K562 (cell line): Measurements from ENCODE around the gene RANBP3. TPM values are rescaled to one million over a fixed set of nuclear protein-coding genes. Genes with fewer than 3 reads are reported as not detected.

Experiments
- ARID3A ChIP-seq: IDR thresholded peaks from 2 replicates; pipeline ENCODE4 v1.6.1; 2012; ENCODE audit warnings: low read depth, low read length, improper control_type of control experiment, borderline replicate concordance
- CSDE1 ChIP-seq, 2 experiments: fragments of 450-650 bp; IDR thresholded peaks; 2 replicates each; pipeline ENCODE4 v1.6.1; 2016; ENCODE audit warnings: mild to moderate bottlenecking in 1 of 2
- E2F3 ChIP-seq: fragments of 250-450 bp; sonication (Bioruptor Pico); IDR thresholded peaks from 2 replicates; pipeline ENCODE4 v1.4.0; 2020; ENCODE audit warnings: mild to moderate bottlenecking
- GMEB1 ChIP-seq: fragments of 250-450 bp; sonication (Bioruptor Pico); IDR thresholded peaks from 2 replicates; pipeline ENCODE4 v1.4.0; 2020; ENCODE audit warnings: mild to moderate bottlenecking
- HNRNPUL1 ChIP-seq: fragments of 200-400 bp; formaldehyde crosslinking; IDR thresholded peaks from 2 replicates; pipeline ENCODE4 v1.6.1; 2017; ENCODE audit warnings: low read length
- HSF4 ChIP-seq: fragments of 250-450 bp; sonication (Bioruptor Pico); IDR thresholded peaks from 2 replicates; pipeline ENCODE4 v2.1.2; 2022; ENCODE audit warnings: mild to moderate bottlenecking, moderate library complexity, borderline replicate concordance
- JUND ChIP-seq, 2 experiments: IDR thresholded peaks; 2 replicates in 1 of 2; 3 replicates in 1 of 2; pipeline ENCODE4 v1.6.1; 2011; ENCODE audit warnings: borderline replicate concordance in 2 of 2, low read depth in 2 of 2, low read length in 2 of 2, improper control_type of control experiment in 1 of 2, missing biosample characterization in 1 of 2, missing genetic modification characterization in 1 of 2, missing genetic modification reagents in 1 of 2
- LCOR ChIP-seq: sonication (generic); formaldehyde crosslinking; IDR thresholded peaks from 2 replicates; pipeline ENCODE4 v1.8.0; 2022; ENCODE audit warnings: mild to moderate bottlenecking, missing genetic modification reagents
- LEF1 ChIP-seq: fragments of 450-650 bp; IDR thresholded peaks from 2 replicates; pipeline ENCODE4 v1.6.1; 2016; ENCODE audit warnings: mild to moderate bottlenecking
- MBD1 ChIP-seq: fragments of 250-450 bp; sonication (Bioruptor Pico); IDR thresholded peaks from 2 replicates; pipeline ENCODE4 v1.8.0; 2022; ENCODE audit warnings: inconsistent platforms
- MCM7 ChIP-seq, 2 experiments: fragments of 450-650 bp; IDR thresholded peaks; 2 replicates each; pipeline ENCODE4 v1.6.1; 2016 to 2018
- MECOM ChIP-seq: fragments of 250-450 bp; sonication (Bioruptor Pico); IDR thresholded peaks from 2 replicates; pipeline ENCODE4 v1.8.0; 2022; ENCODE audit warnings: inconsistent platforms
- RBM17 ChIP-seq: fragments of 200-400 bp; formaldehyde crosslinking; IDR thresholded peaks from 2 replicates; pipeline ENCODE4 v1.6.1; 2017; ENCODE audit warnings: low read depth, mild to moderate bottlenecking, low read length, borderline replicate concordance
- RFX7 ChIP-seq: fragments of 250-450 bp; sonication (Bioruptor Pico); IDR thresholded peaks from 2 replicates; pipeline ENCODE4 v1.5.1; 2021; ENCODE audit warnings: mild to moderate bottlenecking
- SIN3A ChIP-seq, 2 experiments: fragments of 150-350 bp in 1 of 2; IDR thresholded peaks; 2 replicates each; pipeline ENCODE4 v1.6.1; 2011 to 2016; ENCODE audit warnings: borderline replicate concordance in 2 of 2, low read depth in 2 of 2, low read length in 2 of 2, mild to moderate bottlenecking in 2 of 2, moderate library complexity in 2 of 2; ENCODE audit not compliant: control insufficient read depth in 1 of 2
- SRSF9 ChIP-seq: fragments of 200-400 bp; formaldehyde crosslinking; IDR thresholded peaks from 2 replicates; pipeline ENCODE4 v1.6.1; 2017; ENCODE audit warnings: low read depth, low read length, borderline replicate concordance
- TRIM24 ChIP-seq, 2 experiments: fragments of 450-650 bp; IDR thresholded peaks; 2 replicates each; pipeline ENCODE4 v1.6.1; 2016
- XRCC4 ChIP-seq: IDR thresholded peaks from one replicate; pipeline ENCODE4 v1.6.1; 2011; ENCODE audit not compliant: insufficient read depth, insufficient read length; ENCODE audit errors: extremely low read depth
- ZBTB2 ChIP-seq: fragments of 450-650 bp; IDR thresholded peaks from 2 replicates; pipeline ENCODE4 v1.6.1; 2016; ENCODE audit warnings: antibody characterized with exemption
- ZNF184 ChIP-seq: sonication (generic); formaldehyde crosslinking; IDR thresholded peaks from 2 replicates; pipeline ENCODE4 v1.5.0; 2020; ENCODE audit warnings: missing genetic modification reagents
- ZNF253 ChIP-seq: fragments of 250-450 bp; sonication (Bioruptor Pico); conservative IDR thresholded peaks from 2 replicates; pipeline ENCODE4 v1.6.1; 2021; ENCODE audit warnings: mild to moderate bottlenecking
- ZNF3 ChIP-seq: fragments of 250-450 bp; sonication (Bioruptor Pico); IDR thresholded peaks from 2 replicates; pipeline ENCODE4 v1.5.0; 2021; ENCODE audit warnings: mild to moderate bottlenecking, moderate library complexity
- ZNF57 ChIP-seq: fragments of 450-650 bp; formaldehyde crosslinking; IDR thresholded peaks from 2 replicates; pipeline ENCODE4 v1.4.0; 2020; ENCODE audit warnings: mild to moderate bottlenecking, moderate library complexity
- polyA plus RNA-seq, 8 experiments: library from polyadenylated mRNA; depleted of rRNA in 4 of 8; stranded (reverse) in 5 of 8; unstranded in 3 of 8; fragments of >200 nt; fragmentation: Nextera tagmentation in 2 of 8; fragmentation: Illumina TruSeq in 1 of 8; extraction: Ambion mirVana in 2 of 8; extraction: Trizol in 1 of 8; gene quantifications; 2 replicates each; pipeline versions ENCODE4 v1.2.1 to v1.2.3, GENCODE V29; 2011 to 2014; ENCODE audit warnings: inconsistent platforms in 1 of 8, missing spikeins in 1 of 8
- total RNA-seq, 7 experiments: library from RNA; depleted of rRNA in 6 of 7; stranded (reverse); fragments of >200 nt in 6 of 7; fragmentation: Illumina TruSeq in 2 of 7; extraction: Trizol in 2 of 7; gene quantifications; 2 replicates each; pipeline versions ENCODE4 v1.2.1 to v1.2.3, GENCODE V29; 2011 to 2021; ENCODE audit warnings: low replicate concordance in 1 of 7

Gene RANBP3
- total and polyA plus RNA-seq, 9 of the 15 experiments (the other 6 are each of a cell fraction or from before 2014, with no cell fraction given), result 0.90 to 95.1 (median 63.2) TPM

DNA sequence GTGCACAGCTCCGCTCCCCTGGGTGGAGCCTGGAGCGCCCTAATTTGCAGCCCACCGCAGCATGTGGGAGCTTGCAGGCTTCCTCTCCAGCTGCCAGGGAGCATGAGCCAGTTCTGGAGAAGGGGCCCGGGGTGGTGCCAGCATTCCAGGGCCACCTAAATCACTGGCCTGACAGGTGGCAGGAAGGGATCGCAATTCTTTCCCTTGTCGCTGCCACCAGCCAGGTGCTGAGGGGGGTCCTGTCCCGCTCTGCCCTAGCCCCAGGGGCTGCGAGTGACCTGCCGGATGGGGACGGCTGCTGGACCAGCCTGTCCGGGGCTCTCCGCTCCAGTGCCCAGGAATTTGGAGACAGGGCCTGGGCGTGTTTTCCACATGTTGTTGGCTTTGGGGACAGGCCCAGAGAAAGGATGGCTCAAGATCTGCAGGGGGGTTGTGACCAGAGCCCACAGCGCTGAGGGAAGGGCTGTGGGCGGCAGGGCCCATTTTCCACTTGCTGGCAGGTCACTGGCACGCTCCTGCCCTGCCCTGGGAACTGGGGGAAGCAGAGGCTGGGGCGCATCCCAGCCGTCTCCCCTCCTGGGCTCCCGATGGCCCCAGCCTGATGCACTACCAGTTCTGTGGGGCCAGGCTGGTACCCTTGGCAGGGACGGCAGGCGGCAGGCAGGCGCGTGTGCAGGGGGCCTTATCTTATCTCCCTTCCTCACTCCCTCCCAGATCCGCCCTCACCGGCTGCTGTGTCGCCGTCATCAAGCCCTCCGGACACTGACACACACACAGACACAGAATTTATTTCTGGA, 83.8 kb downstream of the RANBP3 start (continued):
- TF ChIP-seq GMEB1 (no peak), RBM17 (no peak), MBD1 (no peak), SRSF9 (no peak), MECOM (no peak), E2F3 (no peak), ZNF57 (no peak), ZNF3 (CRISPR knock-in tag) (no peak), TRIM24 (IDR thresholded peaks at IDR 0.05) (peak in 1 of 2 experiments; percentile 43; a peak in 1 of 4 replicates), MCM7 (IDR thresholded peaks at IDR 0.05) (no peak), HSF4 (CRISPR knock-in tag) (no peak), XRCC4 (no peak), CSDE1 (IDR thresholded peaks at IDR 0.05) (no peak), ARID3A (no peak), SIN3A (IDR thresholded peaks at IDR 0.05; ENCODE audit: borderline replicate concordance in 2 of 2, control insufficient read depth in 1 of 2, low read depth in 2 of 2, low read length in 2 of 2) (no peak), LEF1 (no peak), ZNF184 (no peak), HNRNPUL1 (no peak), LCOR (no peak), JUND (IDR thresholded peaks at IDR 0.05; ENCODE audit: borderline replicate concordance, low read depth, low read length) (peak; percentile 64), JUND (tag; IDR thresholded peaks at IDR 0.05; ENCODE audit: borderline replicate concordance, low read depth, low read length) (no peak), ZBTB2 (no peak), ZNF253 (CRISPR knock-in tag) (no peak), RFX7 (CRISPR knock-in tag) (no peak)
